H9 (cell line): ENCODE data around the gene ELF1. TPM values are rescaled to one million over a fixed set of nuclear protein-coding genes. Genes with fewer than 3 reads are reported as not detected.
A peak's percentile ranks its signal among the peaks of the same experiment; 100 is the strongest.

Source experiments
- DNase-seq: peaks from one replicate; pipeline ENCODE4 v3.0.0-alpha.2; 2017
- H2AFZ ChIP-seq: one replicate; pipeline ENCODE4 v1.6.1; 2013; ENCODE audit warnings: mild to moderate bottlenecking, low read length, control low read depth, moderate library complexity
- H2AK5ac ChIP-seq: 2 replicates; pipeline ENCODE4 v1.6.1; 2013; ENCODE audit warnings: low read length, control low read depth, mixed read lengths; ENCODE audit not compliant: insufficient read length
- H2BK120ac ChIP-seq: one replicate; pipeline ENCODE4 v1.6.1; 2013; ENCODE audit warnings: low read depth, mild to moderate bottlenecking, low read length, control low read depth, inconsistent platforms; ENCODE audit not compliant: poor library complexity, severe bottlenecking
- H2BK12ac ChIP-seq: 2 replicates; pipeline ENCODE4 v1.6.1; 2013; ENCODE audit warnings: low read length, control low read depth, mixed read lengths, low read depth; ENCODE audit not compliant: insufficient read length
- H2BK15ac ChIP-seq: 2 replicates; pipeline ENCODE4 v1.6.1; 2013; ENCODE audit warnings: low read depth, low read length, control low read depth
- H2BK20ac ChIP-seq: one replicate; pipeline ENCODE4 v1.6.1; 2013; ENCODE audit warnings: low read depth, mild to moderate bottlenecking, low read length, control low read depth, inconsistent platforms; ENCODE audit not compliant: poor library complexity, severe bottlenecking
- H2BK5ac ChIP-seq: 2 replicates; pipeline ENCODE4 v1.6.1; 2013; ENCODE audit warnings: low read length, control low read depth, mixed read lengths; ENCODE audit not compliant: insufficient read length
- H3K14ac ChIP-seq: 2 replicates; pipeline ENCODE4 v1.6.1; 2013; ENCODE audit warnings: low read length, control low read depth; ENCODE audit not compliant: insufficient read depth
- H3K18ac ChIP-seq: 2 replicates; pipeline ENCODE4 v1.6.1; 2013; ENCODE audit warnings: low read depth, mild to moderate bottlenecking, mixed read lengths, low read length, control low read depth; ENCODE audit not compliant: insufficient read length
- H3K23ac ChIP-seq: 2 replicates; pipeline ENCODE4 v1.6.1; 2013; ENCODE audit warnings: low read length, control low read depth, mixed read lengths, low read depth; ENCODE audit not compliant: insufficient read length
- H3K23me2 ChIP-seq: 2 replicates; pipeline ENCODE4 v1.6.1; 2013; ENCODE audit warnings: low read depth, mild to moderate bottlenecking, mixed read lengths, low read length, control low read depth; ENCODE audit not compliant: insufficient read length, poor library complexity, severe bottlenecking
- H3K27ac ChIP-seq: 2 replicates; pipeline ENCODE4 v1.5.1; 2013; ENCODE audit warnings: low read length, control low read depth, mixed read lengths, low read depth; ENCODE audit not compliant: insufficient read length
- H3K27me3 ChIP-seq: 2 replicates; pipeline ENCODE4 v1.6.1; 2013; ENCODE audit warnings: low read length, control low read depth, inconsistent platforms; ENCODE audit not compliant: insufficient read depth
- H3K4ac ChIP-seq: 2 replicates; pipeline ENCODE4 v1.6.1; 2013; ENCODE audit warnings: low read depth, mild to moderate bottlenecking, control low read depth, inconsistent platforms, low read length, moderate library complexity
- H3K4me1 ChIP-seq: 2 replicates; pipeline ENCODE4 v1.6.1; 2013; ENCODE audit warnings: low read length, control low read depth, inconsistent platforms; ENCODE audit not compliant: insufficient read depth
- H3K4me2 ChIP-seq: 2 replicates; pipeline ENCODE4 v1.6.1; 2013; ENCODE audit warnings: low read length, control low read depth, mixed read lengths; ENCODE audit not compliant: insufficient read length, insufficient read depth
- H3K56ac ChIP-seq: 2 replicates; pipeline ENCODE4 v1.6.1; 2013; ENCODE audit warnings: low read depth, mild to moderate bottlenecking, mixed read lengths, low read length, control low read depth; ENCODE audit not compliant: insufficient read length
- H3K79me1 ChIP-seq: 2 replicates; pipeline ENCODE4 v1.6.1; 2013; ENCODE audit warnings: low read depth, mild to moderate bottlenecking, moderate library complexity, low read length, control low read depth, inconsistent platforms; ENCODE audit not compliant: insufficient read depth, poor library complexity, severe bottlenecking
- H3K79me2 ChIP-seq: 2 replicates; pipeline ENCODE4 v1.6.1; 2013; ENCODE audit warnings: low read length, control low read depth, inconsistent platforms; ENCODE audit not compliant: insufficient read depth
- H3K9ac ChIP-seq: 2 replicates; pipeline ENCODE4 v1.6.1; 2013; ENCODE audit warnings: low read length, control low read depth, mixed read lengths; ENCODE audit not compliant: insufficient read length; ENCODE audit errors: extremely low read depth
- H3K9me3 ChIP-seq: one replicate; pipeline ENCODE4 v1.6.1; 2013; ENCODE audit warnings: low read depth, low read length, inconsistent platforms; ENCODE audit not compliant: control insufficient read depth
- H3T11ph ChIP-seq: one replicate; pipeline ENCODE4 v1.6.1; 2013; ENCODE audit warnings: mild to moderate bottlenecking, low read length, control low read depth, inconsistent platforms
- H4K20me1 ChIP-seq: one replicate; pipeline ENCODE4 v1.6.1; 2013; ENCODE audit not compliant: control insufficient read depth, insufficient read length, insufficient read depth
- H4K5ac ChIP-seq: 2 replicates; pipeline ENCODE4 v1.6.1; 2013; ENCODE audit warnings: low read depth, mild to moderate bottlenecking, mixed read lengths, low read length, control low read depth; ENCODE audit not compliant: insufficient read length
- H4K8ac ChIP-seq: replicated peaks from 2 replicates; pipeline ENCODE4 v1.6.1; 2013; ENCODE audit warnings: low read length, control low read depth, mixed read lengths, low read depth; ENCODE audit not compliant: insufficient read length
- H4K91ac ChIP-seq: 2 replicates; pipeline ENCODE4 v1.6.1; 2013; ENCODE audit warnings: low read depth, mild to moderate bottlenecking, moderate library complexity, mixed read lengths, low read length, control low read depth; ENCODE audit not compliant: insufficient read length
- H3K27ac Mint-ChIP-seq, 3 experiments: 2 replicates in 2 of 3; 3 replicates in 1 of 3; pipeline ENCODE4 v1.8.0; 2020 to 2021; ENCODE audit warnings: mixed read lengths in 3 of 3, mild to moderate bottlenecking in 1 of 3, moderate library complexity in 1 of 3
- H3K27me3 Mint-ChIP-seq: 2 replicates; pipeline ENCODE4 v1.8.0; 2021; ENCODE audit warnings: low read depth, mild to moderate bottlenecking, moderate library complexity, mixed read lengths
- H3K36me3 Mint-ChIP-seq, 3 experiments: 2 replicates in 2 of 3; 3 replicates in 1 of 3; pipeline ENCODE4 v1.8.0; 2020 to 2021; ENCODE audit warnings: low read depth in 3 of 3, mixed read lengths in 3 of 3; ENCODE audit not compliant: insufficient read depth in 1 of 3
- H3K4me1 Mint-ChIP-seq, 2 experiments: 2 replicates each; pipeline ENCODE4 v1.8.0; 2020; ENCODE audit warnings: mixed read lengths in 2 of 2
- H3K4me3 Mint-ChIP-seq, 2 experiments: 2 replicates in 1 of 2; 3 replicates in 1 of 2; pipeline ENCODE4 v1.8.0; 2020 to 2021; ENCODE audit warnings: mild to moderate bottlenecking in 2 of 2, mixed read lengths in 2 of 2, moderate library complexity in 1 of 2
- H3K9me3 Mint-ChIP-seq, 2 experiments: 2 replicates in 1 of 2; 3 replicates in 1 of 2; pipeline ENCODE4 v1.8.0; 2020; ENCODE audit warnings: mild to moderate bottlenecking in 2 of 2, mixed read lengths in 2 of 2, moderate library complexity in 1 of 2
- CTCF ChIP-seq: fragments of 200-600 bp; sonication (generic); conservative IDR thresholded peaks from 3 replicates; pipeline ENCODE4 v1.8.0; 2021; ENCODE audit warnings: antibody characterized with exemption, mild to moderate bottlenecking
- WGBS: extraction: QIAGEN DNeasy Blood & Tissue Kit; methylation state at CpG from one replicate; pipeline ENCODE4 v1.1.7; 2013; ENCODE audit warnings: missing lambda C conversion rate, low lambda C conversion rate, mixed read lengths; ENCODE audit not compliant: insufficient read length; ENCODE audit errors: extremely low coverage; 5-methylcytosine and 5-hydroxymethylcytosine counted together
- total RNA-seq: library from RNA; stranded (reverse); gene quantifications from 2 replicates; pipeline ENCODE4 v1.2.1, GENCODE V29; 2021

Gene ELF1
- total RNA-seq, 1 experiment from 2014 or later, result 15.5 TPM

DNA sequence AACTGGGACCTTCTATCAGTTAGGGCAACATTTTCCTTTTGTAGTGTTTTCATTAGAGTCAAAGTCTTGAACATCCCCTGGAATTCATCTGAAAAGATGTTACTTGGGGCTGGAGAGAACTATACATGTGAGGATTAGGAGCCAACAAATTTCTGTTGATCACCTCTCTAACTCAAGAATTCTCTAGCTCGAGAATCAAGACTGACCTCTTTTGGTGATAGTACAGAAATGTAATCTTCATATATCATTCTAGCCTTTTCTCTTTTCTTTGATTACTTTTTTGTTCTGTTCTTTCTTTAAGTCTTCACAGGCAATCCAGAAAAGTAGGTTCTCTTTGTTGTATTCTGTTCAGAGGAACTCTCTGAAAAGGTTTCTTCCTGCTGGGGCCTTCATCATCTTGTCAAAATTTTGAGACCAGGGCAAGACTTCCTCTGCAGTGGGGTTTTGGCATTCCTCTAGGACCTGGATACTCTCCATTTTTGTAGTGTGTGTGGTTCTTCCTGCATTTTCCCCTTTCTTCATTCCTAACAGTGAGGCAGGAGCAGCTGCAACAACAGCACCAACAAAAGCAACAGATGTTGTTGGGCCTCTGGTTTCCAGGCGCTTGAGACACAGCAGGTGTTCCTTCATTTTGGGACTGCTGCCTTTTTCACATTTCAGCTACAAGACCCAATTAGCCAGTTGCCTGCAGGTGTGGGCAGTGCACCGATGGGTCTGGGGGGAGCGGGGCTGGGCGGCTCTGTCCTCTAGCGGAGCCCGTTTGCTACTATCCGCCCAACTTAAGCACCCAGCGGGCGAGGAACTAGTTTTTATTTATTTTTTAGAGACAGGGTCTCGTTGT, 26.2 kb downstream of the ELF1 start:
- Mint-ChIP-seq H3K36me3 (peaks cover 0 to 9% (median 3%) of the 10 kb centered on the region in 3 experiments; a peak in 3 of 7 replicates), H3K27me3 (no peaks in the 10 kb centered on the region), H3K4me3 (no peak overlapping the region), H3K27ac (peak overlapping the region in 2 of 3 experiments; percentile 67 to 87; a peak in 5 of 7 replicates), H3K9me3 (peaks cover 0 to 7% of the 10 kb centered on the region in 2 experiments; a peak in 1 of 5 replicates), H3K4me1 (peaks cover 19 to 22% of the 10 kb centered on the region in 2 experiments)
- Histone ChIP-seq H3K18ac (no peak overlapping the region), H4K8ac (no peak overlapping the region), H3K9ac (no peak overlapping the region), H2BK20ac (no peak overlapping the region), H3K27ac (no peak overlapping the region), H2BK5ac (no peak overlapping the region), H4K91ac (no peak overlapping the region), H3K9me3 (no peaks in the 10 kb centered on the region), H3K56ac (no peak overlapping the region), H3K27me3 (no peaks in the 10 kb centered on the region), H3K23ac (no peak overlapping the region), H4K20me1 (no peaks in the 10 kb centered on the region), H2BK120ac (no peak overlapping the region), H3K23me2 (no peaks in the 10 kb centered on the region), H3K14ac (no peak overlapping the region), H3K4me2 (no peak overlapping the region), H3T11ph (no peak overlapping the region), H3K79me2 (no peaks in the 10 kb centered on the region), H4K5ac (no peak overlapping the region), H3K79me1 (no peaks in the 10 kb centered on the region), H2AK5ac (no peak overlapping the region), H2AFZ (no peak overlapping the region), H2BK12ac (no peak overlapping the region), H3K4ac (no peak overlapping the region), H2BK15ac (no peak overlapping the region), H3K4me1 (no peaks in the 10 kb centered on the region)
- peak; percentile 44 for DNase-seq
- TF ChIP-seq CTCF, result 0 out of 3 replicates have a peak, but pooled peaks have one; percentile 14
- WGBS, result no CpG with 5 or more reads among the region's 11 CpGs
